Suppressor macrophage treated with lipopolysaccharide for 1 hour (primary cell): ENCODE results near the gene SPAG16.
"Not testable (repeated sequence)": the region's sequence is repeated elsewhere in the genome, so short reads cannot be mapped to it uniquely, and the experiment has no call there.

Experiments used
- DNase-seq, 3 donors: peaks; one replicate each; pipeline ENCODE4 v3.0.0-alpha.2; 2020 to 2022

Gene SPAG16

DNA sequence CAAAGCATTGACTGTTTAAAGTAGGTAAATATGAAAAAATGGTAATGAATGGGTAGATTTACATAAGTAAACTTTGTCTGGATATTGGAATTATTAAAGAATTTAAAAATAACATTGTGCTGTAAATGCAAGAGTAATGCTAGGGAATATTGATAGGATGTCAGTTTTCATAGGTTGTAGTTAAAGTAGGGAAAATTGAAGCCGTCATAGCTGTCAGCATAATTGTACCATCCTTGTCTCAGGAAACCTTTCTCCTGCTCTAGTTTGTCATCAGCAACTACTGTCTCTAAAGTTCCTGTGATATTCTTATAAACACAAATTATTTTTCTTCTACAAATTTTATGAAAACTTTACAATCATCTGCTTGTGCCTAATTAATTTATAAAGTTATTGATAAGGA, 10.1 kb upstream of the SPAG16 start:
- DNase-seq: no peak

DNA sequence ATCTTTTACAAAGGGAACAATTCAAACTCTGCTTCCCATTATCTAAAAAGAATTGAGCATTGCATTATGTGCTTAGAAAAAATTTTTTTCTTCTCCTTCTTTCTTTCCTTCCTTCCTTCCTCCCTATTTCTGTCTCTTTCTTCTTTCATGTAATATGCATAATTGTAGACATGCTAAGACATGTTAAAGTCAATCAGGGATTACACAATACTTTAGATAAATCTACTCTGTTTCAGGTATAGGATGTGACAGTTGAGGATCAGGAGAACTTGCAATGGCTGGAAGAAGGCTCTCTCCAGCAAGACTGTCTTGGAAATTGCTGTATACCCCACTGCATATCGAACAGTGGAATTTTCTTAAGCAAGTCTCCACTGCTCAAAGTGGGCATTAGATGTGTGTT, 9.0 kb upstream of the SPAG16 start:
- no peak for DNase-seq

DNA sequence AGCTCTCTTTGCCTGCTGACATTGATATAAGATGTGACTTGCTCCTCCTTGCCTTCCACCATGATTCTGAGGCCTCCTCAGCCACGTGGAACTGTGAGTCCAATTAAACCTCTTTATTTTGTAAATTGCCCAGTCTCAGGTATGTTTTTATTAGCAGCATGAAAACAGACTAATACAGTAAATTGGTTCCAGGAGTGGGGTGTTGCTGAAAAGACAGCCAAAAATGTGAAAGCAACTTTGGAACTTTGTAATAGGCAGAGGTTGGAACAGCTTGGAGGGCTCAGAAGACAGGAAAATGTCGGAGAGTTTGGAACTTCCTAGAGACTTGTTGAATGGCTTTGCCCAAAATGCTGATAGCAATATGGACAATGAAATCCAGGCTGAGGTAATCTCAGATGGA, 7.1 kb upstream of the SPAG16 start:
- DNase-seq: not testable (repeated sequence)

DNA sequence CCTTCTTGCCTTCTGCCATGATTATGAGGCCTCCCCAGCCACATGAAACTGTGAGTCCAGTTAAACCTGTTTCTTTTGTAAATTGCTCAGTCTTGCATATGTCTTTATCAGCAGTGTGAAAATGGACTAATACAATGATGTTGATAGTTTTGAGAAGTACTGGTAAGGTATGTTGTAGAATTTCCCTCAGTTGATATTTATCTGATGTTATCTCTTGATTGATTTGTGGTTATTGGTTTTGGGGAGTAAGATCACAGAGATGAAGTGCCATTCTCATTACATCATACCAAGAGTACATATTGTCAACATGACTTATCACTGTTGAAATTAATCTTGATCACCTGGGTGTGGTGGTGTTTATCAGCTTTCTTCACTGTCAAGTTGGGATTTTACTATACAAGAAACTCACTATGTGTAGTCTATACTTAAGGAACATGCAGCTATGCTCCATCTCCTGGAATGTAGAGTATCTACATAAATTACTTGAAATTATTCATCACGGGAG, 5.1 kb upstream of the SPAG16 start:
- DNase-seq: no peak

DNA sequence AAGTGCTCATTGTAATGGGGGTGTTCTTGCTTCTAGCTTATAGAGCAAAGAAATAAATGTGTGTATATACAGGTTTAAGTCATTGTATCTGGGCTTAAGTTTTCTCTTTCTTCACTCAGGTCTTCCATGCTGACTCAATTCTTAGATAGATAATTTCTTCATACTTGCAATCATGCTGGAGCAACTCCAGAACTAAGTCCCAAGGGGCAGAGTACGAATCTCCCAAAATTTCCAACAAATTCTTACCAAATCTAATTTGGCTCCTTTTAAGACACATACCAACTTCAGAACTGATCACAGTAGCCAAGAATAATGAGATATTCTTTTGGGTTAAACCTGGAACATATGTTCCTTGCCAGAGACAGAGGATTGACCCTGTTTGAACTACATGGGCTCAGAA, 4.3 kb upstream of the SPAG16 start:
- no peak for DNase-seq

DNA sequence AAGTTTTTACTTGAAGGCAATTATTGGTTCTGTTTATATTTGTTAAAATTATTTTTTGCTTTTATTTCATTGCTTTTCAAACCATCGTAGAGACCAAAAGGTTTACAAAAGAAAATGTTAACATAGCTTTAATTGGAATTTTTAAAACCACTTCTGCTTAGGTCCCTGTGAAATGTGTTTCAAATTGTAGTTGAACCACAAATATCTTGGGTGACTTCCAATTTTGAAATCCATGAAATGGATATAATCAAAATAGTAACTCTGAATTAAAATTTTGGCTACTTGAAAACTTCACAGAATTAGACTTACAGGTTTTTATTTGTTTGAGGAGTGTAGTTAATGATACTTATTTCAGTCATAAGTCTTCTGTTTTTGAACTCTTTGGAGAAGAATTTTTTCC, 3.1 kb upstream of the SPAG16 start:
- no peak for DNase-seq

DNA sequence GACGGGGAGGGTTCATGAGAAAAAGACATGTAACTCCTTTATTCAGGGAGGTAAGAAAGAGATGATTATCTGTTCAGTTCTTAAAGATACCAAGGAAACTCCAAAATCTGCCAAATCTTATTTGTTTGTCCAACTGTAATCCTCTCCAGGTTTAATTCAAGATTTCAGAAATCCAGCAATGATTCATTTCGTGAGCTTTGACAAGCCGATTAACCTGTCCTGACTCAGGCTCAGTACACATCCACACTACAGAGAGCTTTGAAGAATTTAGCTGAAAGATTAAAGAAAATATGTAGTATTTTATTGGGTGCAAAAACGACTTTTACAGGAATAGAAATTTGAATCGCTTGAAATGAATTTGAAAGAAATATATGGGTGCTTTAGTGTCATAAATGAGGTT, 1.1 kb downstream of the SPAG16 start:
- no peak for DNase-seq

DNA sequence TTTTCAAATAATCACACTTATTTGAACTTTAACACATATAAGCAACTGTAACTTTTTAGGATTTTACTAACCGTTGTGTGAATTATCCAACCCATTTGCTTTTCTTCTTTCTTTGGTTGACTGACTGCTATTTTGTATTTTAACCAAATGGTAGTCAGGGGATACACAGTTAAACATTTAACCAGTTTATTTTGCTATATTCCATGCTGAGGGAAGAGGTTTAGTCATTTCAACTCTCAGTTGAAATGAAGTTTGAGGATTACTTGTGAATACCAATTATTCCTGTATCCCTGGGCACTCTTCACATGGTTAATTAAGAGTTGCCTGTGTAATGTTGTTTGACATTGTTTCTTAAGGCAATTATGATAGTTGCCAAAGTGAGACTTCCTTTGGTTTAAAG, 1.9 kb downstream of the SPAG16 start:
- no peak for DNase-seq

DNA sequence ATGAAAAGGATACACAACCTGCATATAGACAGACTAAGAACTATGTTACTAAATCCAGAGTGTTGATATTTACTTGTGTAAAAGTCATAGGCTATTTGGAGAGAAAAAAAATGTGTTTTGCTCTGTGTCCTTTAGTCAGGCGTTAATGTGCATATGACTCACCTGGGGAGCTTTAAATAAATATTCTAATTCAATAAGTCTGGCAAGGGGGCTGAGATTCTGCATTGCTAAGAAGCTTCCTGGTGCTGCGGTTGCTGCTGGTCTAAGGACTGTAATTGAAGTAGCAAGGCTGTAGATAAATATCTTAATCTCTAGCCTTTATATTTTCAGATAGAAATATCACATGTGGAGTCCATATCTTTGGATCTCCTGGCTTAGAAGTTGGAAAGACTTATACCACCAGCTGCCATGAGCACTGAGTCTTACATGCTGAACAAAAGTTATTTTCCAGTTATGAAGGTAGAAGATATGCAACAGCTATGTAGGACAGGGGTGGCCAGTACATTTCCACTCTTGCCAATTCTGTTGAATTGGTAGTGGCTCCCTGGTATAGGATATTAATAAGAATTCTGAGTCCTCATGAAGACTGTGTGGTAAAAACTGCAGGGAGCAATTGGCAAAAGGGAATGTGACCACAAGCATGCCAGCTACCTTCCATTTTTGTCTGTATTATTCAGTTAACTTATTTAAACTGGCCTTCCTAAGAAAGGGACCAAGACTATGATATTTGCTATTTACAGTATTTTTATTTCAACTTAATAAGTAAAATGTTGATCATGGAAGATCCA, 4.8 kb downstream of the SPAG16 start:
- DNase-seq: no peak

DNA sequence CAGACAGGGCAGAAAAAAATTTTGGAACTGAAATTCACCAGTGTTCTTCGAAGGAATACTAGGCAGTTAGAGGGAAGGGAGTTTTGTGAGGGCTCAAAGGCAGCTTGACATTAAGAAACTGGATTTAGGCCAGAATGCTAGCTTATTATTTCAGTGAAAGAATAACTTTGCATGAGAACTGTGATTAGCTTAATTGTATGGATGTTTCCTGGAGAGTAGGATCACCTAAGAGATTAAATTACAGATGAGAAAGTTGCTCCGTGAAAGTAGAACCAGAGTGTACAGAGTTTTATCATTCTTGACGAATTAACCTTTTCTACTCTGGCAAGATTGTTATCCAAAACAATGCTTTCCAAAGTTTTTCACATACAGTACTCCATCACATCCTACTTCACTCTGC, 6.2 kb downstream of the SPAG16 start:
- no peak for DNase-seq

DNA sequence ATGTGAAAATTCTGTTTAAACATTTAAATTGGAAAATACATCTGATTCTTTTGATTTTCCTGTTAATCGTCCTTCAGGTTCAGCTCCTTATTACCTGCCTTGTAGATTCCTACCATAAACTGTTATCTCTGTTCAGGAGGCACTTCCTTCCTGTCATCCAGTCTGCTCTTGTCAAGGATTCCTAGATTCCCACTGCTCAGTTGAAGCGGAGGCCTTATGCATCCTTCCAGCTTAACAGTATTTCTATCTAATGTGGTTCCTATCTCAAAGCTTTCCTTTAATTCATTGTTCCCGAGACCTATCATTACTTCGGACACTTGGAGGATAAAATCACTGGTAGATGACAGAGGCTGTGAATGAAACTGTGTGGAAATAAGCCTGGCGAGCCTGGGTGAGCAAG, 12.0 kb downstream of the SPAG16 start:
- DNase-seq: no peak

DNA sequence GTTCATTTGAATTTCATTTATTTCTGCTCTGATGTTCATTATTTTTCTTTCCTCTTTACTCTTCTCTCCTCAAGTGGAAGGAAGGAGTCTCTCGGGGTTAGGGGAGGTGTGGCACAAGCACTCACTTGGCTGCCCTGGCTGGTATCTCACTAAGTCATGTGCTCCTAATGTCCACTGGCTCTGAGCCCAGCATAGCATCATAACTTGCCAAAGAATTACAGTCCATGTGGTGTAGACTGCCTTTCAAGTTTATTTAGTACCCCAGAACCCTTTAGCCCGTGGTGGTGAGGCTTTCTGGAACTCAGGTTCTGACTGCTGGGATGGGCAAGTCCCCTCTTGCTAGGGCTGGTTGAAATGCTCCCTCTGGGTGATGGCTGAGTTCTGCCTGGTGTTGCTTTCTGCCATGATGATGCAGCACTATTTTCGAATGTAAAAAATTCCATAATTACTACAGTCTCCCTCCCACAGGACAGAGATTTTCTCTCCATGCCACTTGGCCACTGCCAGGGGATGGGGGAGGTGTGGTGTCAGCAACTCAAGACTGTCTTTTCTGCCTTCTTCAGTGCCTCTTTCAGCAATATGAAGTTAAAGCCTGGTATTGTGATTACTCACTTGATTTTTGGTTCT, 22.2 kb downstream of the SPAG16 start:
- no peak for DNase-seq

DNA sequence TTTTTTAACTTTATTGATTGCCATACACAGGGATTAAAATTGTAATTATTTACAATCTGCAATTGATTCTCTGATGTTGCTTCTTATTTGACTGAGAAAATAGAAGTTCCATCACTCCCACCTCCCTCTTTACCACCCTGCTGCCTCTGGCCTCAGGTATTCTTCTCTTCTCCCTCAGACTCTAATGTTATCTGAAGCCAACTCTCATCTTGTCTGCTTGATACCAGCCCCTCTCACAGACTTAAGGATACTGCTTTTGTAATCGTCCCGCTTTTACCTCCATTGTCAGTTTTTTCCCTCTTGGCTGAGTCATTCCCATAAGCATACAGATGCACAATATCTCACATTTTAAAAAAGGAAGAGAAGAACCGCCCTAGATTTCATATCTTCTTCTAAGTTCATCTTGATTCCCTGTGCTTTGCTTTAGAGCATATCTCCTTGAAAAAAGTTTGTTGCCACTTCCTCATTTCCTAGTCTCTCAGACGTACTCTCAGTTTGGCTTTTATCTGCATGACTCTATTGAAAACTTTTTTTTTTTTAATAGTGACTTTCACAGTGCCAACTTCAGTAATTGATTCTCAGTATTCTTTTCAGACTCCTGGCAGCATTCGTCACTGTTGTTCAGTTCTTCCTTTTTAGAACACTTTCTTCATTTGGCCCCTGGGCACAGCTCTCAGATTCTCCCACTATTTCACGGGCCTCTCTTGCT, 31.1 kb downstream of the SPAG16 start:
- DNase-seq: peak in 1 of 3 donors; percentile 12

DNA sequence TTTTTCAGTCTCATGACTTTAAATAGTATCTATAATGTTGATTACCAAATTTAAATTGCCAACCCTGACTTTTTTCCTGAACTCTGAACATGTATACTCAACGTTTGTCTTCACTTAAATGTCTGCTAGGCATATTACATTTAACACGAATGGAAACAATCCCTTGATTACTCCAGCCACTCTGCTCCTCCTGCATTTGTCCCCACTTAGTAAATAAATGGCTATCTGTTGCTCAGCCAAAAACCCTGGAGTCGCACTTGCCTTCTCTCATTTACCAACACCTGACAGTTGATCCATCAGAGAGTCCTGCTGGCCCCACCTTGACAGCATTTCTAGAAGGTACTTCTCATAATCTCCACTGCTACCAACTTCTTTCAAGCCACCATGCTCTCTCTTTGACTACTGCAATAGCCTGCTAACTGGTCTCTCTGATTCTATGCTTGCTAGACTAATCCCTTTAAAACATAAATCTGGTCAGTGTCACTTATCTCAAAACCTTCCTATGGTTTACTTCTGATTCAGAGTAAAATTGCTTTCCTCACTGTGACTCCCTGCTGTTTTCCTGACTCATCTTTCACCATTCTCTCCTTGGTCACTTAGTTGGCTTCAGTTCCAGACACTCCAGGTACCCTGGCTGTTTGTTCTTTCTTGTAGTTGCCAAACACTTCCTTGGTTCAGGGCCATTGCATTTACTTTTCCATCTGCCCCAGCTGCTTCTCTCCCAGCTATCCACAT, 31.9 kb downstream of the SPAG16 start:
- DNase-seq: no peak

DNA sequence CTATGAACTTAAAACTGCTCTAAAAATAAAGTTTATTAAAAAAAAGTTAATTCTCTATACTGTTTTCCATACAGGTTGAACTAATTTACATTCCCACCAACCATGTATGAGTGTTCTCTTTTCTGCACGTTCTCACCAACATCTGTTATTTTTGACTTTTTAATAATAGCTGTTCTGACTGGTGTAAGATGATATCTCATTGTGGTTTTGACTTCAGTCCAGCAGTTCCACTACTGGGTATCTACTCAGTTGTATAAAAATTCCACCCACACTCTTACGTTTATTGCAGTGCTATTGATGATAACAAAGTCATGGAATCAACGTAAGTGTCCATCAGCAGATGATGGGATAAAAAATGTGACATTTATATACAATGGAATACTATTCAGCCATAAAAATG, 33.7 kb downstream of the SPAG16 start:
- no peak for DNase-seq

DNA sequence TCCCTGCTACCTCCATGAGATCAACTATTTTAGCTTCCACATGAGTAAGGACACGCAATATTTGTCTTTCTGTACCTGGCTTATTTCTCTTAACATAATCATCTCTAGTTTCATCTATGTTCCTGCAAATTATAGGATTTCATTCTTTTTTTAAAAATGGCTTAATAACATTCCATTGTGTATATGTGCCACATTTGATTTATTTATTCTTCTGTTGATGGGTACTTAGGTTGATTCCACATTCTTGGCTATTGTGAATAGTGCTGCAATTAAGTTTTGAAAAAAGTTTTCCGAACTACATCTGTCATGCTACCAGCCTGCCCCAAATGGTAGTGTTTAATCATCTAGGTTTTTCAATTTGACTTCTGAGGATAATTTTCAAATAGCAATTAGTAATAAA, 36.3 kb downstream of the SPAG16 start:
- no peak for DNase-seq

DNA sequence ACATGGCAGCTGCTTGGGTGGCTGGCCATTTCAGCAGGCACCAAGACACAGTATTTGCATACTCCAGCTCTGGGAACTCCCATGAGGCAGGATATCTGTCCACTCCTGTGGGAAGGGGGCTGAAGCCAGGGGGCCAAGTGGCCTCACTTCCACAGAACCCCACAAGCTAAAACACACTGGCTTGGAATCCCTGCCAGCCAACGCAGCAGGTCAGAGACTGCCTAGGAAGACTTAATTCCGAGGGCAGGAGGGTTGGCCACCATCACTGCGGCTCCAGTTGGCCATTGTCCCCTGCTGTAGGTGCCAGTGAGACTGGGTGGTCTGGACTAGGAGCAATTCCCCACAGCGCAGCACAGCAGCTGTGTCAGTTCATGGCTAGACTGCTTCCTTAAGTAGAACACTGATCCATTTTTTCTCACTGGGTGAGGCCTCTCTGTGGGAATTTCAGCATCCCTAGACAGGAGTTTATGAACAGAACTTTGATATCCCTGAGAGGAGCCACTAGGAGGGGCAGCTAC, 52.0 kb downstream of the SPAG16 start:
- DNase-seq: no peak

DNA sequence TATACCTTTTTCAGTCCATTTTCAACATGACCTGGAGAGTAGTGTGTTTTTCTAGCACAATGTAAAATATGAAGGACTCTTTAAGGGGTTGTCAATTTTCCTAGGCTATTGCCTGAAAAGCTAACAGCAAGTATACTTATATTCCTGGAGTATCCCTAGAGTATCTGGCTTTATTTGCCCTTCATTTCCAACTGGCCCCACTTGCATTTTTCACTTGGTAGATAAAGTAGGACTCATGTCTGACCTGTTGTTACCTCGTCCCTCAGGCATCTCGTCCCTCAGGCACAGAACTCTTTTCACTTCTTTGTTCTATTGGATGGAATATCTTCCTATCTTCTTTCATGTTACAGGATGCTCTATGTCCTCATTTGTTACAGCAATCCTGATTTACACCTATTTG, 69.2 kb downstream of the SPAG16 start:
- DNase-seq: no peak

DNA sequence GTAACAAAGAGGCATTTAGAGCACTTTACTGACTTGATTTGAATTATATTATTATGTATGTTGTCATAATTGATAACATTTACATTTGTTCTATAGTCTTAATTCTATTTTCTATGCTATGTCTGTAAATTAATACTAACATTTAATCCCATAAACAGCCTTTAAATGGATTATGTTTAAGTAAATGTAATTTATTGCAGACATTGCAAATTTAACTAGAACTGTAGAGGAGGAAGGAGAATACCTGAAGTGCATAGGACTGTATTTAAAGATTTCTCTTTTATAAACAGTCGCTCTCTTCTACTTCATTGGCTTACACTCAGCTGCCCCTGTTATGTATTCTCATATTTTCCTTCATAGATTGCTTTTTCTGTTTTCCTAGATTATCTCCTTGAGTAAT, 92.4 kb downstream of the SPAG16 start:
- no peak for DNase-seq

DNA sequence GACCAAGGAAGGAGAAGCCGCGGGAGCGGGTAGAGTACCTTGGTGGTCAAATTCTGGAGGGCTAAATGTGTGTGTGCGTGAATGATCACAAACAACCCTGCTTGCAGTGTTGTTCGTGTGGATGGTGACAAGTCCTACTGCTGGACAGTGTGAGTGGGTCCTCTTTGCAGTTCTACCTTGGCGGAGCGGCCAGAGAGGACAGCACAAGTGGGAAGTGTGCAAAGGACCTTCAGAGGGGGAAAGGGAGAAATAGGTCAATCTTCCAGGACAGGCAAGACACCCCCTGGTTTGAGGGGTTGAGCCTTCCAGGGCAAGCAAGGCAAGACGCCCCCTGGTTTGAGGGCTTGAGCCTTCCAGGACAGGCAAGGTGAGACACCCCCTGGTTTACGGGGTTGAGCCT, 122.8 kb downstream of the SPAG16 start:
- not testable (repeated sequence) for DNase-seq

DNA sequence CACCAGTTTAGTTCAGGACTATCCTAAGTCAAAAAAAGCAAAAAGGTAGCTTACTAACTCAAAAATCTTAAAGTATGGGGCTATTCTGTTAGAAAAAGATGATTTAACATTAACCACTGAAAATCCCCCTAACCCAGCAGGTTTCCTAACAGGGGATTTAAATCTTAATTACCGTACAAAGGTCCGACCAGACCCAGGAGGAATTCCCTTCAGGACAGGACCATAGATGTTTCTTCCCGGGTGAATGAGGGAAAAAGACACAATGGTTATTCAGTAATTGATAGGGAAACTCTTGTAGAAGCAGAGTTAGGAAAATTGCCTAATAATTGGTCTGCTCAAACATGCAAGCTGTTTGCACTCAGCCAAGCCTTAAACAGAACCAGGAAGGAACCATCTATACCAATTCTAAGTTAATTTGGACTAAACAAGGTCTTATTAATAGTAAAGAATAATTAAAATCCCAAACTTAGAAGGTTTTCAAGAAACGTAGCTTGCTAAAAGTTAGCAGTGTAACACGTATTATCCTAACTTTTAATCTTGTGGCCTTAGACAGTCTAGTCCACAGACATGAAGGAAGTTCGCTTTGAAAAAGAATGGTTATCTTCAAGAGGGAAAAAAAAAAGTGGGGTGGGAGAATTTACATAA, 124.3 kb downstream of the SPAG16 start:
- DNase-seq: not testable (repeated sequence)

DNA sequence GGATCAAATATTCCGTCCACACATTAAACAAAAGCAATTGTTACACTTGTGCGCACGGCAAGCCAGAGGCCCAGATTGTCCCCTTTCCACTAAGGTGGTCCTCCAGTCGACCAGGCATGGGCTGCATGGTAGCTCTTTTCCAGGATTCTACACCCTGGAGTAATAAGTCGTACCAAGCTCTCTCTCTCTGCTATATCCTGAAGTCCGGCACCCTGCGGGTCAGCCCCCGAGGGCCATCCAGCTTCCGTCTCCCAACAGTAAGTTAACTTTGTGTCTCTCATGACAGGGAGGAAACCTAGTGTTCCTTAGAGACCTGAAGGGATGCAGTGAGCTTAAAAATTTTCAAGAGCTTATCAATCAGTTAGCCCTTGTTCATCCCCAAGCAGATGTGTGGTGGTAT, 126.4 kb downstream of the SPAG16 start:
- DNase-seq: not testable (repeated sequence)
